Parathyroid adenoma (tissue), 2 donors: ENCODE data around the gene AFF3.

ENCODE experiments used
- H2AFZ ChIP-seq: fragments of 300-600 bp; sonication (generic); one replicate; pipeline ENCODE4 v1.7.0; 2017; ENCODE audit warnings: antibody characterized with exemption, mild to moderate bottlenecking
- H3K27ac ChIP-seq: fragments of 300-600 bp; sonication (generic); one replicate; pipeline ENCODE4 v1.7.0; 2017
- H3K27me3 ChIP-seq: fragments of 300-600 bp; sonication (generic); one replicate; pipeline ENCODE4 v1.7.0; 2017; ENCODE audit warnings: low read length; ENCODE audit not compliant: control insufficient read depth, insufficient read depth
- H3K36me3 ChIP-seq: fragments of 300-600 bp; sonication (generic); one replicate; pipeline ENCODE4 v1.7.0; 2017; ENCODE audit warnings: low read length; ENCODE audit not compliant: control insufficient read depth, insufficient read depth
- H3K4me1 ChIP-seq: fragments of 300-600 bp; sonication (generic); one replicate; pipeline ENCODE4 v1.7.0; 2017; ENCODE audit warnings: control low read depth
- H3K4me2 ChIP-seq: fragments of 300-600 bp; sonication (generic); one replicate; pipeline ENCODE4 v1.7.0; 2017; ENCODE audit warnings: low read length
- H3K4me3 ChIP-seq: fragments of 300-600 bp; sonication (generic); one replicate; pipeline ENCODE4 v1.7.0; 2017; ENCODE audit warnings: low read depth, low read length
- H3K79me2 ChIP-seq: fragments of 300-600 bp; sonication (generic); one replicate; pipeline ENCODE4 v1.7.0; 2017; ENCODE audit warnings: control low read depth
- H3K9ac ChIP-seq: fragments of 300-600 bp; sonication (generic); one replicate; pipeline ENCODE4 v1.7.0; 2017; ENCODE audit warnings: mild to moderate bottlenecking
- H3K9me3 ChIP-seq: fragments of 300-600 bp; sonication (generic); one replicate; pipeline ENCODE4 v1.7.0; 2017; ENCODE audit warnings: low read length; ENCODE audit not compliant: control insufficient read depth
- CTCF ChIP-seq: fragments of 300-600 bp; sonication (generic); IDR thresholded peaks from one replicate; pipeline ENCODE4 v1.7.0; 2017; ENCODE audit warnings: antibody characterized with exemption, mild to moderate bottlenecking
- donor health status: primary hyperparathyroidism.

AFF3 gene

GRCh38 chr2:100142393-100142792 is at the start of gene AFF3:
Gene AFF3 (minus strand): TSS chr2:100142590. CDS start chr2:100104454, 38,136 bp downstream.
- Histone ChIP-seq H3K4me3 (no peak within 1 kb of the TSS), H3K27me3 (no peaks in the 10 kb centered on the region), H3K36me3 (no peaks in the 10 kb centered on the region), H3K4me2 (no peak within 1 kb of the TSS), H3K9ac (no peak within 1 kb of the TSS), H3K9me3 (no peaks in the 10 kb centered on the region), H2AFZ (no peak within 1 kb of the TSS), H3K79me2 (no peaks in the 10 kb centered on the region), H3K4me1 (no peaks in the 10 kb centered on the region), H3K27ac (no peak within 1 kb of the TSS)
- TF ChIP-seq CTCF = no peak

DNA sequence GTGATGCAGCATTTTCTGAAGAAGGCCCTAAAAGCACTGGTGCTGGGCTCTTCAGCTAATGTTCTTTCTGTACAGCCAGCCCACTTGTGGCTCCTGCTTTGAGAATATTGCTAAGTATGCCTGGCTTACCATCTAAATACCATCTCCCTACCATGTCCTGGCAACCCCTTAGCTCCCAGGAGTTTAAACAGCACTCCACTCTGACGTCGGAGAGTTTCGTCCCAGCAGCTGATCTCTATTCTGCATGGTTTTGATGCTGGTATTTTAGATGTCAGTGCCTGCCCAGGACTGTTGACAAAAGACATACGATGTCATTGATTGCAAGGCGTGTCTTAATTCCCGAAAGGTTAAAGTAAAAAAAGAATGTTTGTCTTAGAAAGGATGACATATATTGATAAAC is 47.0 kb upstream of the AFF3 start:
- Histone ChIP-seq H3K4me3 (no peak overlapping the region), H3K36me3 (no peaks in the 10 kb centered on the region), H3K4me1 (no peaks in the 10 kb centered on the region), H3K27me3 (no peaks in the 10 kb centered on the region), H3K27ac (no peak overlapping the region), H3K9ac (no peak overlapping the region), H2AFZ (no peak overlapping the region), H3K79me2 (no peaks in the 10 kb centered on the region), H3K9me3 (no peaks in the 10 kb centered on the region), H3K4me2 (no peak overlapping the region)
- no peak for TF ChIP-seq CTCF

- H2AFZ ChIP-seq = no peak overlapping the region
- no peak overlapping the region for H3K4me3 ChIP-seq
- no peaks in the 10 kb centered on the region for H3K4me1 ChIP-seq
- TF ChIP-seq CTCF = no peak
- H3K36me3 ChIP-seq = no peaks in the 10 kb centered on the region
- no peak overlapping the region for H3K27ac ChIP-seq
- H3K79me2 ChIP-seq = no peaks in the 10 kb centered on the region
- no peaks in the 10 kb centered on the region for H3K27me3 ChIP-seq
- H3K4me2 ChIP-seq = no peak overlapping the region
- H3K9ac ChIP-seq = no peak overlapping the region
- H3K9me3 ChIP-seq = no peaks in the 10 kb centered on the region
These were observed 45.9 kb upstream of the AFF3 start for GRCh38 chr2:100188326-100188725.

DNA sequence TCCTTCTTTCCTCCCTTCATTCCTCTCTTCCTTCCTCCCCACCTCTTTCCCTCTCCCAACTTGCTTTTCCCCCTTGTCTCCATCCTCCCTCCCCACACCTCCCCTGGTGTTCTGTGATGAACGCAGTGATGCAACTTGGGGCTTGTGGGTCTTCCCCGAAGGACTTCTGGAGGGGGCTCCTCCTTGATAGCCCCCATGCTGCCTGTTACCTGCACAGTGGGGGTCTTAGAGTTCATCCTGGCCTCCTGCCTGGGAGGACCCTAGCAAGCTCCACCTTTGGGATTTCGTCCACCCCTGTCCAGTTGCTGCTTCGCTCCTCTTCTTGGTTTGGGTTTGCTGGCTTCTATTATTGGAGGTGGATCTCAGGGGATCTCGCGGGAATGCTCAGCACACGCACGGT is 43.7 kb upstream of the AFF3 start:
- no peak overlapping the region for H3K27ac ChIP-seq
- no peak overlapping the region for H3K4me3 ChIP-seq
- no peak for TF ChIP-seq CTCF
- no peaks in the 10 kb centered on the region for H3K36me3 ChIP-seq
- H3K4me2 ChIP-seq = no peak overlapping the region
- H2AFZ ChIP-seq = no peak overlapping the region
- H3K9me3 ChIP-seq = no peaks in the 10 kb centered on the region
- no peak overlapping the region for H3K9ac ChIP-seq
- H3K27me3 ChIP-seq = no peaks in the 10 kb centered on the region
- H3K79me2 ChIP-seq = no peaks in the 10 kb centered on the region
- H3K4me1 ChIP-seq = no peaks in the 10 kb centered on the region

- Histone ChIP-seq H3K9ac (no peak overlapping the region), H3K4me3 (no peak overlapping the region), H3K27ac (no peak overlapping the region), H3K4me2 (no peak overlapping the region), H3K36me3 (no peaks in the 10 kb centered on the region), H3K27me3 (no peaks in the 10 kb centered on the region), H2AFZ (no peak overlapping the region), H3K79me2 (no peaks in the 10 kb centered on the region), H3K9me3 (no peaks in the 10 kb centered on the region), H3K4me1 (no peaks in the 10 kb centered on the region)
- no peak for TF ChIP-seq CTCF
These were observed 43.1 kb upstream of the AFF3 start for GRCh38 chr2:100185516-100185915.
